Esophagus muscularis mucosa (tissue), 4 donors: ENCODE results near the gene C3orf62. TPM values are rescaled to one million over a fixed set of nuclear protein-coding genes. Genes with fewer than 3 reads are reported as not detected.

Experiments used
- DNase-seq: peaks from one replicate; pipeline ENCODE4 v3.0.0-alpha.2; 2017; ENCODE audit errors: extremely low spot score
- H3K27ac ChIP-seq, 4 donors: fragments of 200-600 bp; sonication (generic); replicated peaks in 1 of 4; 1 replicate in 3 of 4; 2 replicates in 1 of 4; pipeline ENCODE4 v1.5.1; 2016 to 2019; ENCODE audit warnings: mild to moderate bottlenecking in 1 of 4
- H3K27me3 ChIP-seq, 4 donors: fragments of 200-600 bp; sonication (generic); one replicate each; pipeline versions ENCODE4 v1.5.1 to v1.6.0; 2016 to 2019
- H3K36me3 ChIP-seq, 4 donors: fragments of 200-600 bp; sonication (generic); one replicate each; pipeline ENCODE4 v1.5.1; 2016 to 2019
- H3K4me1 ChIP-seq, 4 donors: fragments of 200-600 bp; sonication (generic); one replicate each; pipeline ENCODE4 v1.5.1; 2016 to 2019
- H3K4me3 ChIP-seq, 4 donors: fragments of 200-600 bp; sonication (generic); 1 replicate in 2 of 4; 2 replicates in 2 of 4; pipeline ENCODE4 v1.5.1; 2016 to 2019; ENCODE audit warnings: mild to moderate bottlenecking in 4 of 4, moderate library complexity in 1 of 4
- H3K9me3 ChIP-seq, 4 donors: fragments of 200-600 bp; sonication (generic); 1 replicate in 3 of 4; 2 replicates in 1 of 4; pipeline ENCODE4 v1.5.1; 2016 to 2019
- EP300 ChIP-seq: sonication (generic); formaldehyde crosslinking; IDR thresholded peaks from one replicate; pipeline ENCODE4 v1.6.1; 2017; ENCODE audit warnings: antibody characterized with exemption
- POLR2A ChIP-seq: fragments of 450-650 bp; IDR thresholded peaks from one replicate; pipeline ENCODE4 v1.6.1; 2017; ENCODE audit warnings: antibody characterized with exemption, moderate library complexity, mild to moderate bottlenecking, low read depth
- POLR2AphosphoS5 ChIP-seq, 2 donors: sonication (generic); formaldehyde crosslinking; IDR thresholded peaks; one replicate each; pipeline ENCODE4 v1.6.1; 2017; ENCODE audit warnings: antibody characterized with exemption in 2 of 2
- WGBS: methylation state at CpG from one replicate; pipeline ENCODE4 v1.1.5; 2018; 5-methylcytosine and 5-hydroxymethylcytosine counted together
- intact Hi-C: fragments of 100-400 bp; cut with DNase I; formaldehyde crosslinking; loops from one replicate; pipeline ENCODE4 v1.15.1; 2023
- total RNA-seq, 4 donors: library from RNA; depleted of rRNA; stranded (reverse); fragments of >200 nt; gene quantifications; one replicate each; pipeline versions ENCODE4 v1.1.0 to v1.2.1, GENCODE V29; 2016
- TF ChIP-seq, protein P1 (sequence below), 3 experiments: fragments of 200-600 bp in 2 of 3; fragments of 450-650 bp in 1 of 3; sonication (generic) in 2 of 3; IDR thresholded peaks; one replicate each; pipeline ENCODE4 v1.5.1; 2017 to 2019; ENCODE audit warnings: antibody characterized with exemption in 3 of 3, mild to moderate bottlenecking in 2 of 3, moderate library complexity in 1 of 3

Gene C3orf62
- total RNA-seq, 4 donors from 2014 or later, result 3.1 to 8.7 (median 5.8) TPM

DNA sequence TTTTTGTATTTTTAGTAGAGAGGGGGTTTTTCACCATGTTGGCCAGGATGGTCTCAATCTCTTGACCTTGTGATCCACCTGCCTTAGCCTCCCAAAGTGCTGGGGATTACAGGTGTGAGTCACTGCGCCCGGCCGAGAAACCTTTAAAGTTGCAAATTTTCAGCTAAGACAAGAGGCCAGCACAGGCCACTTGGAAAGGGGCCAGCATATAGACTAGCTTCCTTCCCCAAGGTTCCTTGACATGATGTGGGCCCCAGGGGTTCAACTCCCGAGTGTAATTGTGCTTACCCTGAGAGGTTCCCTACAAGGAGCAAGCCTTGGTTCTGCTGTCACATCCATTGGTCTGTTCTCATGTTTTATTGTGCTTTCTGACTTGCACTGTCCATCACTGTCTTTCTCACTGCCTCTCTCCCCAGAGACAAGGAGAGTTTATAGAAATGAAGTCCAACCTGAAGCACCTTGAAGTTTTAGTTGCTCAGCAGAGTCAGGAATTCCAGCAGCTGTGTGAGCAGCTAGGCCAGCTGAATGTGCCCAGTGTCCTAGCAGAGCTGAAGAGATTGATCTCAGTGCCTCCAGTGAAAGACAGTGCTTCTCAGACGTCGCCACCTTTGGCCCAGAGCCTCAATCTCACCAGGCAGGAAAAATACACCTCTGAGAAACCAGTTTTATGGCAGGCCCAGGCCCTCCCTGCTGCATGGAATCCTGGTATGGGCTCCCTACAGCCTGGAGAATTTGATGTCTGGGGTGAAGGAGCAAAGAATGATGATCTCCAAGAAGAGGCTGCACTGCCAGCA, 21.1 kb downstream of the C3orf62 start:
- WGBS, result 94% methylated on average over 6 of the region's 6 CpGs
- Histone ChIP-seq H3K9me3 (no peaks in the 10 kb centered on the region), H3K27ac (no peak overlapping the region)

DNA sequence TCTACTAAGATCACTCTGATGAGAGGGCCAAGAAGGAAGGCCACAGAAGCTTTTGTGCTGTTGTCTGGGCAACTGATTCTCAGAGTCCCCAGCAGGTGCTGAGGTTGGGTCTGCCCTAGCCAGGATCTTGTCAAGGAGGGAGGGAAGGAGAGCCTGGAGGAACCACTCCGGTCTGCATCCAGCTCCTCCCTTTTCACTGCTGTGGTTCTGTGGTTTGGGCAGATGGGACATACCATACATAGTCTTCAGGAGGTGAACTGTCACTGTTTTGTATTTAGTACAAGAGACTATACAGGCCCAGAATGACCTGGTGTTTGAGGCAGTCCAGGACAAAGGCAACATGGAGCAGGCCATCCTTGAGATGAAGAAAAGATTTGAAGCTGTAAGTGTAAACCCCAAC, 21.9 kb downstream of the C3orf62 start:
- WGBS, result 23% methylated on average over 1 of the region's 1 CpG
- no peak for TF ChIP-seq POLR2A
- no peak for TF ChIP-seq EP300
- peak in 1 of 2 donors; percentile 50 for TF ChIP-seq POLR2AphosphoS5 (IDR thresholded peaks at IDR 0.05)
- TF ChIP-seq, protein P1, sequence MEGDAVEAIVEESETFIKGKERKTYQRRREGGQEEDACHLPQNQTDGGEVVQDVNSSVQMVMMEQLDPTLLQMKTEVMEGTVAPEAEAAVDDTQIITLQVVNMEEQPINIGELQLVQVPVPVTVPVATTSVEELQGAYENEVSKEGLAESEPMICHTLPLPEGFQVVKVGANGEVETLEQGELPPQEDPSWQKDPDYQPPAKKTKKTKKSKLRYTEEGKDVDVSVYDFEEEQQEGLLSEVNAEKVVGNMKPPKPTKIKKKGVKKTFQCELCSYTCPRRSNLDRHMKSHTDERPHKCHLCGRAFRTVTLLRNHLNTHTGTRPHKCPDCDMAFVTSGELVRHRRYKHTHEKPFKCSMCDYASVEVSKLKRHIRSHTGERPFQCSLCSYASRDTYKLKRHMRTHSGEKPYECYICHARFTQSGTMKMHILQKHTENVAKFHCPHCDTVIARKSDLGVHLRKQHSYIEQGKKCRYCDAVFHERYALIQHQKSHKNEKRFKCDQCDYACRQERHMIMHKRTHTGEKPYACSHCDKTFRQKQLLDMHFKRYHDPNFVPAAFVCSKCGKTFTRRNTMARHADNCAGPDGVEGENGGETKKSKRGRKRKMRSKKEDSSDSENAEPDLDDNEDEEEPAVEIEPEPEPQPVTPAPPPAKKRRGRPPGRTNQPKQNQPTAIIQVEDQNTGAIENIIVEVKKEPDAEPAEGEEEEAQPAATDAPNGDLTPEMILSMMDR (IDR thresholded peaks at IDR 0.05), result no peak

More for the DNA sequence above, 21.1 kb downstream of the C3orf62 start:
- H3K4me3 ChIP-seq, result no peak overlapping the region
- peaks cover 0 to 27% (median 21%) of the 10 kb centered on the region in 4 donors for H3K4me1 ChIP-seq
- intact Hi-C loops, result no loop called here
- H3K36me3 ChIP-seq, result peaks cover 0 to 6% (median 0%) of the 10 kb centered on the region in 4 donors
- no peak for TF ChIP-seq POLR2A
- no peak for TF ChIP-seq POLR2AphosphoS5 (IDR thresholded peaks at IDR 0.05)
- no peak for TF ChIP-seq EP300
- TF ChIP-seq, protein P1 (IDR thresholded peaks at IDR 0.05), result no peak
- H3K27me3 ChIP-seq, result no peaks in the 10 kb centered on the region
- DNase-seq, result no peak

DNA sequence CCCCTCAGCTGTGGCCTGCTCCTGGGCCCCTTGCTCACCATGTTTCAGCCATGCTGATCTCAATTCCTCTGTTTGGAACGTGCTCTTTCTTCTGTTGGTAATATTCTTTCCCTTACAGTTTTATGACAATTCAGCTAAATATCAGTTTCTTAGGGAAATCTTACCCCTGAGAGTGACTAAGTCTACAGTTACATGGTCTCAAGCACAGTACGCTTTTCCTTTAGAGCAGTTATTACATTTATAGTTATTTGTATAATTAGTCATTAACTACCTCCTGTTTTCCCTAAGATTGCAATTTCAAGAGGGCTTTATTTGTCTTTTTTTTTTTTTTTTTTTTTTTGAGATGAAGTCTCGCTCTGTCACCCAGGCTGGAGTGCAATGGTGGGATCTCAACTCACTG, 23.5 kb downstream of the C3orf62 start:
- no peak overlapping the region for H3K4me3 ChIP-seq
- no peak for DNase-seq
- H3K36me3 ChIP-seq, result peaks cover 0 to 10% (median 0%) of the 10 kb centered on the region in 4 donors
- H3K27ac ChIP-seq, result no peak overlapping the region
- TF ChIP-seq POLR2AphosphoS5 (IDR thresholded peaks at IDR 0.05), result no peak
- TF ChIP-seq POLR2A, result no peak
- TF ChIP-seq, protein P1 (IDR thresholded peaks at IDR 0.05), result no peak
- TF ChIP-seq EP300, result no peak
- WGBS, result 92% methylated on average over 3 of the region's 3 CpGs
- peaks cover 11 to 48% (median 36%) of the 10 kb centered on the region in 4 donors for H3K4me1 ChIP-seq
- no peaks in the 10 kb centered on the region for H3K9me3 ChIP-seq
- no peaks in the 10 kb centered on the region for H3K27me3 ChIP-seq
- intact Hi-C loops, result no loop called here

More for the DNA sequence above, 21.9 kb downstream of the C3orf62 start:
- Histone ChIP-seq H3K27me3 (no peaks in the 10 kb centered on the region), H3K9me3 (no peaks in the 10 kb centered on the region), H3K27ac (no peak overlapping the region), H3K4me1 (peaks cover 0 to 34% (median 25%) of the 10 kb centered on the region in 4 donors), H3K4me3 (no peak overlapping the region), H3K36me3 (peaks cover 0 to 10% (median 0%) of the 10 kb centered on the region in 4 donors)
- intact Hi-C loops, result no loop called here
- no peak for DNase-seq

DNA sequence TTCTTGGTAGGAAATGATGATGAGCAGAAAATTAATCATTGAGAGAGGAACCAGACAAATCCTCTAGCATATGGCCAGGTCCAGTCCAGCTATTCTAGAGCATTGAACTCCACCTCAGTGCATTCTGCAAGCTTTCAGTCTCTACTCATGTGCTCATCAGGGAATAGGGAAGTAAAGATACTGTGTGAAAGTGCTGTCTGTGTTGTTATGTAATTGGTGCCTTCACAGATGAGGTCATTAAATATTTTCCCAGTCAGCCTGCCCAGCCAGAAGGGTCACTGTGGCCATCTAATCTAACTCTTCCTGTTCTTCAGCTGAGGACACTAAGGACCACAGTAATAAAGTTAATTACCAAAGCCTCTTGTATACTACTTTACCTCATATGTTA, 28.2 kb downstream of the C3orf62 start:
- Histone ChIP-seq H3K4me3 (no peak overlapping the region), H3K4me1 (peaks cover 14 to 29% (median 21%) of the 10 kb centered on the region in 4 donors), H3K27me3 (no peaks in the 10 kb centered on the region), H3K27ac (peak overlapping the region; percentile 44 to 67 (median 54)), H3K36me3 (peaks cover 0 to 17% (median 3%) of the 10 kb centered on the region in 4 donors), H3K9me3 (no peaks in the 10 kb centered on the region)
- peak in 1 of 2 donors; percentile 15 for TF ChIP-seq POLR2AphosphoS5 (IDR thresholded peaks at IDR 0.05)
- no peak for TF ChIP-seq EP300
- TF ChIP-seq POLR2A, result no peak
- TF ChIP-seq, protein P1 (IDR thresholded peaks at IDR 0.05), result no peak
- DNase-seq, result no peak
- intact Hi-C loops, result no loop called here
